Measurements from ENCODE around the gene LHX3. TPM values are rescaled to one million over a fixed set of nuclear protein-coding genes. Genes with fewer than 3 reads are reported as not detected.

Gene LHX3
- total RNA-seq, 1 donor from 2014 or later = not detected

DNA sequence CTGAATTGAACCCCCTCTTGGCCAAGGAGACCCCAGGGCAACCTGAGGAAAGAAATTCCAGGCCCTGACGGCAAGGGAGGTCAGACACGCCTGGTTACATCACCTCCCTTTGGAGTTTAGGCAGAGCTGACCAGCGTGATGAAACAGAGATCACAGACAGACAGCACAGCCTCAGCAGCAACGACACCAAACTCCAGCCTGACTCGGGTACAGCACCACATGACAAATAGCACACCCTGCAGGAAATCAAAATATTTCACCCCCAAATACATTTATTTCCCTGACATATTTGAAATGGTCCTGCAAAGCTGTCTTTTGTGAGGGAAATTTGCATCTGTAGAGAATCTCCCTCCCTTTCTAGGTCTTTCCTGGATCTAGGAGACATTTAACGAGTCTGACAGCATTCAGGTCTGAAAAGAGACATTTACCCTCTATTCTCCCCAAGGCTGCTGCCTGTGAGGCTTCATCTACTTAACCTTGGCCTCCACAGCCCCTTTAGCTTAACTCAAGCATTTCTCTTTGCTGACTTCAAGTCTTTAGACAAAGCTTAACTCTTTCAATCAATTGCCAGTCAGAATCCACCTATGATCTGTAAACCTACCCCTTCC, 38.1 kb upstream of the LHX3 start:
- Histone ChIP-seq H3K36me3 (ENCODE audit: control insufficient read depth, insufficient read depth, low read length) (no peaks in the 10 kb centered on the region), H3K27me3 (ENCODE audit: control insufficient read depth, insufficient read depth, low read length) (peaks cover 14% of the 10 kb centered on the region), H3K4me3 (ENCODE audit: low read depth, low read length) (no peak overlapping the region)
- no peak for DNase-seq (ENCODE audit: low read depth)
- TF ChIP-seq, protein P1, sequence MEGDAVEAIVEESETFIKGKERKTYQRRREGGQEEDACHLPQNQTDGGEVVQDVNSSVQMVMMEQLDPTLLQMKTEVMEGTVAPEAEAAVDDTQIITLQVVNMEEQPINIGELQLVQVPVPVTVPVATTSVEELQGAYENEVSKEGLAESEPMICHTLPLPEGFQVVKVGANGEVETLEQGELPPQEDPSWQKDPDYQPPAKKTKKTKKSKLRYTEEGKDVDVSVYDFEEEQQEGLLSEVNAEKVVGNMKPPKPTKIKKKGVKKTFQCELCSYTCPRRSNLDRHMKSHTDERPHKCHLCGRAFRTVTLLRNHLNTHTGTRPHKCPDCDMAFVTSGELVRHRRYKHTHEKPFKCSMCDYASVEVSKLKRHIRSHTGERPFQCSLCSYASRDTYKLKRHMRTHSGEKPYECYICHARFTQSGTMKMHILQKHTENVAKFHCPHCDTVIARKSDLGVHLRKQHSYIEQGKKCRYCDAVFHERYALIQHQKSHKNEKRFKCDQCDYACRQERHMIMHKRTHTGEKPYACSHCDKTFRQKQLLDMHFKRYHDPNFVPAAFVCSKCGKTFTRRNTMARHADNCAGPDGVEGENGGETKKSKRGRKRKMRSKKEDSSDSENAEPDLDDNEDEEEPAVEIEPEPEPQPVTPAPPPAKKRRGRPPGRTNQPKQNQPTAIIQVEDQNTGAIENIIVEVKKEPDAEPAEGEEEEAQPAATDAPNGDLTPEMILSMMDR (IDR thresholded peaks at IDR 0.05; ENCODE audit: insufficient read depth, low read length, poor library complexity, severe bottlenecking) = no peak

DNA sequence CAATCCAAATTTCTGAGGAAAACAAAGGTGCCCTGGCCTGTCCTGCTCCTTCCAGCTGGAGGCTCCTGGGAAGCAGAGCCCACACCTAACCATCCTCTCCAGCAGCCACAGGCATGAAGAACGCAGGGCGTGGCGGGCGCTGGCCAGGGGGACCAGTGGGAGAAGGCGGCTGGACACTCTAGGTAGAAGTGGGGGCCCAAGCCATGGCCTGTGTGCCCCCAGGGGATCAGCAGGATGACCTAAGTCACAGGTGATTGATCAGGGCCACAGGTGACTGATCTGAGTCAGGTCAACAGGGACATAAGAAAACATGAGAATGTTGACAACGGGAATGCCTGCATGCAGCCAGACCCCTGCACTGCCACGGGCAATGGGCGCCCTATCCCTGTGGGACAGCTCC, 37.3 kb upstream of the LHX3 start:
- no peak overlapping the region for H3K4me3 ChIP-seq (ENCODE audit: low read depth, low read length)
- DNase-seq (ENCODE audit: low read depth) = no peak
- H3K36me3 ChIP-seq (ENCODE audit: control insufficient read depth, insufficient read depth, low read length) = no peaks in the 10 kb centered on the region
- TF ChIP-seq, protein P1 (IDR thresholded peaks at IDR 0.05; ENCODE audit: insufficient read depth, low read length, poor library complexity, severe bottlenecking) = no peak
- H3K27me3 ChIP-seq (ENCODE audit: control insufficient read depth, insufficient read depth, low read length) = peaks cover 9% of the 10 kb centered on the region

DNA sequence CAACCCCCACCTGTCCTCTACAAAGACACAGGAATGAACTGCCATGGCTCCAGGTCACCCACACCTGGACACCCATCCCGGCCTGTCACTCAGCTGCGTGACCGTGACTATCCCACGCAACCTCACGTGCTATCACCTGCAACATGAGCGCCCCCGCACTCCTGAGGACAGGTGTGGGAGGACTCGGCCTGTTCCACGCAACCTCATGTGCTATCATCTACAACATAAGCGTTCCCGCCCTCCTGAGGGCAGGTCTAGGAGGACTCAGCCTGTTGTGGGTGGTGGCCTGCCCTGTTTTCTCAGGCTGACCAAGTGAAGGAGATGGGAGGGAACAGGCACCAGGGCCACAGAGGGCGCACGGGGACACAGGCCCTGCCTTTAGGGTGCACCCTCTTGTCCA, 36.6 kb upstream of the LHX3 start:
- Histone ChIP-seq H3K36me3 (ENCODE audit: control insufficient read depth, insufficient read depth, low read length) (no peaks in the 10 kb centered on the region), H3K4me3 (ENCODE audit: low read depth, low read length) (no peak overlapping the region), H3K27me3 (ENCODE audit: control insufficient read depth, insufficient read depth, low read length) (peaks cover 2% of the 10 kb centered on the region)
- DNase-seq (ENCODE audit: low read depth) = no peak
- TF ChIP-seq, protein P1 (IDR thresholded peaks at IDR 0.05; ENCODE audit: insufficient read depth, low read length, poor library complexity, severe bottlenecking) = no peak

DNA sequence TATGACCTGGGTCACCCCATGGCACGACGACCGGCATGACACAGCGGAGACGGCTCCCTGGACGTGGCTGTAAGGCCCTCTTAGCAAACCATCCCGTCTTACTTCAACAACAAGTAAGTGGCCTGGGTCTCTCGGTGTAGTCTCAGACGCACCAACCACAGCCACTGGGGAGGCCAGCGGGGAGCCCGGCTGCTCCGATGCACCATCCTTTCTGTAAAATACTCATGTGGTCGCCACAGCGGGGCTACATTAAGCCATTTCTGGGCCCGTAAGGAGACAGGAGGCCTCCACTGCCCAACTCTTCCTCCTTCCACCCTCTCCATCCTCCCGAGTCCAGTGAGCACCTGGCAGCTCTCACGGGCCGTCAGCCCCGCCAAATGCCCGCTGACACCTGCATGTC, 36.0 kb upstream of the LHX3 start:
- no peak for DNase-seq (ENCODE audit: low read depth)
- TF ChIP-seq, protein P1 (IDR thresholded peaks at IDR 0.05; ENCODE audit: insufficient read depth, low read length, poor library complexity, severe bottlenecking) = no peak
- Histone ChIP-seq H3K27me3 (ENCODE audit: control insufficient read depth, insufficient read depth, low read length) (no peaks in the 10 kb centered on the region), H3K4me3 (ENCODE audit: low read depth, low read length) (no peak overlapping the region), H3K36me3 (ENCODE audit: control insufficient read depth, insufficient read depth, low read length) (no peaks in the 10 kb centered on the region)

DNA sequence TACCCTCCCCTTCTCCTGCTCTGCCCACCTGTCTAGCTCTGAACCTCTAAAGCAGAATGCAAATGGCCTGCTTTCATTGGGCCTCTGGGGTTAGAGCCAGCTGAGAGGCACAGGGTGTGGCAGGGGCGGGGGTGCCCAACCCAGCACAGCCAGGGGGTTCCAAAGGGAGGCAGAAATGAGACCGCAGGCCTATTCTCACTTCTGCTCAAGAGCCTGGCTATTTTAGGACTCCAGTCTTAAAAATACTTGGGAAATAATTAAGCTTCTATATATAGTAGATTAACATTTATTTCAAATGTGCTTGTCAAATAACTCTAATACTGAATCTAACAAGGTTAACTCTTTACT, 35.0 kb upstream of the LHX3 start:
- TF ChIP-seq, protein P1 (IDR thresholded peaks at IDR 0.05; ENCODE audit: insufficient read depth, low read length, poor library complexity, severe bottlenecking) = no peak
- Histone ChIP-seq H3K4me3 (ENCODE audit: low read depth, low read length) (no peak overlapping the region), H3K27me3 (ENCODE audit: control insufficient read depth, insufficient read depth, low read length) (no peaks in the 10 kb centered on the region), H3K36me3 (ENCODE audit: control insufficient read depth, insufficient read depth, low read length) (no peaks in the 10 kb centered on the region)
- no peak for DNase-seq (ENCODE audit: low read depth)
